Measurements from ENCODE around the gene GJB6.
A peak's percentile ranks its signal among the peaks of the same experiment; 100 is the strongest.

GJB6 gene

GRCh38 chr13:20227288-20227687 lies 4.8 kb downstream of the GJB6 start:
- no peak for DNase-seq

DNA sequence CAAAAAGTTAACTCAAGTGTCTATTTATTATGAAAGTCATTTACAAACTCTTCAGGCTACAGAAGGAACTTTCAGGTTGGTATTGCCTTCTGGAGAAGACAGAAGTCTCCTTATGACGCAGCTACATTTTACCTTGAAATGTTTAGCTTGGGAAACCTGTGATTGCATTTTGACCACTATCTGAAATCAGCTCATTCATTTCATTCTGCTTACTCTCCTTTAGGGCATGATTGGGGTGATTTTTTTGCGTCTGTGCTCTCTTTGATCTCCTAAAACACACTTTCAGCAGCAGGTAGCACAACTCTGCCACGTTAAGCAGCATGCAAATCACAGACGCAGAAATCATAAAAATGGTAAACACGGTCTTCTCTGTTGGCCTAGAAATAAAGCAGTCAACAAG lies 9.6 kb downstream of the GJB6 start:
- DNase-seq, result no peak

- no peak for DNase-seq
Observed at GRCh38 chr13:20221772-20222171, 10.3 kb downstream of the GJB6 start.

DNA sequence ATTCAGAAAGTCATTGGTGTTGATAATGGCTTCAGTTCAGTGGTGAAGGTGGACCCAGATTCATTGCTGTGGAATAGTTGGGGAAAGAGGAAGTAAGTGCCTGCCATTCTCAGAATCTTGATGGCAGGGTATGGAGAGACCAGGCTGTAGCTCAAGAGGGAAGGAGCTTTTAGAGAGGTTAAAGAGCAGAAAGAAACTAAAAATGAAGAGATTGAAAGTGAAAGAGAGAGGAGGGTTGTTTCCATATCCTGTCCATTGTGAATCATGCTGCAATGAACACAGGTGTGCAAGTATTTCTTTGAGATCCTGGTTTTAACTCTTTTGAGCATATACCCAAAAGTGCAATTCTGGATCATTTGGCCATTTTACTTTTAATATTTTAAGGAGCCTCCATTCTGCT lies 12.5 kb downstream of the GJB6 start:
- DNase-seq, result no peak

DNA sequence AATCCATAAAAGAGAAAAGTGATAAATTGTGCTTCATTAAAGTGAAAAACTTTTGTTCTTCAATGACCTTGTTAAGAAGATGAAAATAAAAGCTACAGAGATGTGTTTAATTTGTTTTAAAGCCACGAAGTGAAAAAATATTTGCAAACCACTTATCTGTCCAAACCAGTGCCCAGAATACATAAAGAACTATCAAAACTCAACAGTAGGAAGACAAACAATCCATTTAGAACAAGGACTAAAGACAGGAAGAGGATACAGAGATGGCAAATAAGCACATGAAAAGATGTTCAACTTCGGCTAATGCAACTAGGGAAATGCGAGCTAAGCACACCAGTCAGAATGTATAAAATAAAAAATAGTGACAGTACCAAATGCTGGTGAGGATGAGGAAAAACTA lies 15.0 kb downstream of the GJB6 start:
- DNase-seq, result no peak

DNA sequence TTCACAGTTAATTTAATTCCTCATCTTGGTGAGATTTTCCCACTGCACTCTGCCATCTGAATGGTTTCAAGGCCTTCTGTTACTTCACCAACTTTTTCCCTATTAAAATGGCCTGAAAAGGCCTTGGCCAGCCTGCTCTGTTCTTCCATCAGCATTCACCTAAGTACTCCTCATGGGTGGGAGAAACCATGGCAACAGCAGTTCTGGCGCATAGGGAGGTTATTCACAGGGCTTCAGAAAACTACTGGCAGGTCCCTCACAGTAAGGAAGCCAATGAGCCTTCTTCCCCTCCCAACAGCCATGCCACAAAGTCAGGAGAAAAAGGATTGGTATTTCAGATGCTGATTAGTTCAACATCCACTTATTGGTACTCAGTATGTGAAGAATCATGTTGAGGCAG lies 22.2 kb downstream of the GJB6 start:
- no peak for DNase-seq

DNA sequence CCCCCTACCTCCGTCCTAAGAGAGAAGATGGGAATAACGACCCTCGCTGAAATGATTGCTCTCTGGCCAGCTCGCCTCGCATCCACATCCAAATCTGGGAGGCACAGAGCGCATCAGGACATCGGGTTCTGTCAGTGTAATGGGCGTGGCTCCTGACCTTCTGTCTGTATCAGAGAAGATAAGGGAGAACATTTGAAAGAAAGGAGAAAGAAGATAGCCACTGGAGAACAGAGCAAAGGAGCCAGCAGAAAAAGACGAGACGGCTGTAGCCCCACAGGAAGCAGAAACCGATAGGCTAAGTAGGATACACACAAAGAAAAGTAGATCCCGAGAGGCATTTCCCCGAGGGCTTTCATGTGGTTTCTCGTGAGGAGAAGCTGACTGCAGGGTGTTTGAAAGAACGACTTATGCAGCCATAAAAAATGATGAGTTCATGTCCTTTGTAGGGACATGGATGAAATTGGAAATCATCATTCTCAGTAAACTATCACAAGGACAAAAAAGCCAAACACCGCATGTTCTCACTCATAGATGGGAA lies 25.4 kb downstream of the GJB6 start:
- DNase-seq, result no peak

GRCh38 chr13:20206065-20206697 lies 25.9 kb downstream of the GJB6 start:
- DNase-seq, result no peak

GRCh38 chr13:20198781-20199180 lies 33.3 kb downstream of the GJB6 start:
- DNase-seq, result no peak

DNA sequence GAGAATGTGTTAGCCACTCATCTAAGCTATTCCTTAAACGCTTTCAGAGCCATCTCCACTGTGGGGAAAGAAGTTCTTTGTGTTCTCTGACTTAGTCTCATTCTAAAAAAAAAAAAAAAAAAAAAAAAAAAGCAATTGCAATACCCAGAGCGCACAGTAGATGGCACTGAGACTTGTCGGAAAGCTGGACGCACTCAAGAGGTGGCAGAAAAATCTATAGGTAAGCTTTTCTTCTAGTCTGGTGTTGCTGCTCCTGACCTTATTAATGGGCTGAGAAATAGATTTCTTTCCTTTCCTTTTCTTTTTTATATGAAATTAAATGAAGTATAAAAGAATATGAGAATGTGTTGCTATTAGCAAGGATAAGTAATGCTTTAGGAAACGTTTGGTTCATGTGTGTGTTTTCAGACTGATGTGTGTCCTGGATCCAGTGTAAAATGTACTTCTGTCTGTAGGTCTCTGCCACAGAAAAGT lies 34.7 kb downstream of the GJB6 start:
- peak; percentile 14 for DNase-seq

DNA sequence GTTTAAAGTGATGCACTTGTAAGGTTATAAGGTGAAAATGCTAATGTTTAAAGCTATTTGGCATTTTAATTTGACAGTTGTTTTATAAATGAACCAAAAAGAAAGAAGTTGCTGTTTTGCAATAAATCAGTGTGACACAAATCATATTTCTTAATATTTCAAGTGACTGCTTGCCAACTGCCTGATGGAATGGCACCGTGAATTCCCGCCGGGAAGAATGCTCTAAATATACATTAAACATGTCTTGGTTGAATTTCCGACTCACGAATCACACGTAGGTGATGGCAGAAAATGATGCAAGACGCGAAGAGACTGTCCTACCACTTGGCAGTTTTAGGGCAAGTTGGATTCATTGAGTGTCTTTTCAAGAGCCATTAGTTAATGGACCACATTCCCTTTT lies 36.3 kb downstream of the GJB6 start:
- no peak for DNase-seq

GRCh38 chr13:20193907-20194631 lies 38.0 kb downstream of the GJB6 start:
- DNase-seq, result no peak

- no peak for DNase-seq
Observed at GRCh38 chr13:20193162-20193906, 38.8 kb downstream of the GJB6 start.

DNA sequence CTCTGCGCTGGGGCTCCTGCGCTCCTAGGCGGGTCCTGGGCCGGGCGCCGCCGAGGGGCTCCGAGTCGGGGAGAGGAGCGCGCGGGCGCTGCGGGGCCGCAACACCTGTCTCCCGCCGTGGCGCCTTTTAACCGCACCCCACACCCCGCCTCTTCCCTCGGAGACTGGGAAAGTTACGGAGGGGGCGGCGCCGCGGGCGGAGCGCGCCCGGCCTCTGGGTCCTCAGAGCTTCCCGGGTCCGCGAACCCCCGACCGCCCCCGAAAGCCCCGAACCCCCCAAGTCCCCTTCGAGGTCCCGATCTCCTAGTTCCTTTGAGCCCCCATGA lies 39.3 kb downstream of the GJB6 start, which contains the start of gene GJB2:
GJB2 (minus strand) TSS at position 103 of the 326 bp plus-strand sequence. CDS start 3,357 bp downstream, outside the sequence.
- no peak for DNase-seq

DNA sequence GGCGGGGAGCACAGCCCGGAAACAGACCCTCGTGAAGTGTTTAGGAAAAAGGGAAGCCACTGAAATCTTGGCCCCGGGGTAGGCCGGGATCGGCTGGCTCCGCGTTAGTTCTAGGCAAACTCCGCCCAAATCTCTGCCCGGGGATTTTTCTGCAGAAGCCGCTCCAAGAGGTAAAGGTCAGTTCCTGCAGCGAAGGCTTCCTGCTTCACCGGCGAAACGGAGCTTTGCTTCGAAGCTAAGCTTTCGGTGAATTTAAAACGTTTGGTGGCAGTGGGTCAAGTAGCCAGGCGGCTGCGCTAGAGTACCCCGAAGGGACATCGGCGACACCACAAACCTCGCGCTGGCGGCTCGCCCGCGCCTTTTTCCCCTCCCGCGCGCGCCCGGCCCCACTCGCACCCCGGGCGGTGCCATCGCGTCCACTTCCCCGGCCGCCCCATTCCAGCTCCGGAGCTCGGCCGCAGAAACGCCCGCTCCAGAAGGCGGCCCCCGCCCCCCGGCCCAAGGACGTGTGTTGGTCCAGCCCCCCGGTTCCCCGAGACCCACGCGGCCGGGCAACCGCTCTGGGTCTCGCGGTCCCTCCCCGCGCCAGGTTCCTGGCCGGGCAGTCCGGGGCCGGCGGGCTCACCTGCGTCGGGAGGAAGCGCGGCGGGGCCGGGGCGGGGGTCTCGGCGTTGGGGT lies 39.8 kb downstream of the GJB6 start:
- DNase-seq, result no peak

- no peak for DNase-seq
Observed at GRCh38 chr13:20191311-20192157, 40.6 kb downstream of the GJB6 start.

- no peak for DNase-seq
Observed at GRCh38 chr13:20190481-20191310, 41.4 kb downstream of the GJB6 start.

GRCh38 chr13:20190076-20190475 lies 42.0 kb downstream of the GJB6 start:
- no peak for DNase-seq

- no peak for DNase-seq
Observed at GRCh38 chr13:20188667-20189553, 43.2 kb downstream of the GJB6 start.

DNA sequence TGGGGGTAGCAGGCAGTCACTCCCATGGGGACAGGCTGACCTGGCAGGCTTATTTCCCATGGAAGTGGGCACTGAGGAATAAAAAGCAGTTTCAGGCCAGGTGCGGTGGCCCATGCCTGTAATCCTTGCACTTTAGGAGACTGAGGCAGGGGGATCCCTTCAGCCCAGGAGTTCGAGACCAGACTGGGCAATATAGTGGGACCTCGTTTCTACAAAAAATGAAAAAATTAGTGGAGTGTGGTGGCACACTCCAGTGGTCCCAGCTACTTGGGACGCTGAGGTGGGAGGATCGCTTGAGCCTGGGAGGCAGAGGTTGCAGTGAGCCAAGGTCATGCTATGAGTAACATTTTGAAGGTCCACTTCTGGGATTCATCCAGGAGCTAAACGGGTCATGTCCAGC lies 45.3 kb downstream of the GJB6 start:
- DNase-seq, result no peak
